ENCODE results near the gene DUSP22.

Gene DUSP22

GRCh38 chr6:353642-354614, 61.6 kb downstream of the DUSP22 start:
- DNase-seq: no peak

- DNase-seq: no peak
These were observed 62.5 kb downstream of the DUSP22 start for GRCh38 chr6:354631-355280.

- DNase-seq: no peak
These were observed 63.3 kb downstream of the DUSP22 start for GRCh38 chr6:355373-356208.

GRCh38 chr6:356828-357251, 64.6 kb downstream of the DUSP22 start:
- DNase-seq: no peak

GRCh38 chr6:357261-357790, 65.0 kb downstream of the DUSP22 start:
- no peak for DNase-seq

- no peak for DNase-seq
These were observed 65.6 kb downstream of the DUSP22 start for GRCh38 chr6:357791-358341.

- no peak for DNase-seq
These were observed 66.1 kb downstream of the DUSP22 start for GRCh38 chr6:358432-358831.

GRCh38 chr6:358847-359246, 66.6 kb downstream of the DUSP22 start:
- DNase-seq: no peak

- no peak for DNase-seq
These were observed 67.2 kb downstream of the DUSP22 start for GRCh38 chr6:359261-360035.

- no peak for DNase-seq
These were observed 68.1 kb downstream of the DUSP22 start for GRCh38 chr6:360349-360748.

GRCh38 chr6:360764-361373, 68.6 kb downstream of the DUSP22 start:
- DNase-seq: no peak

GRCh38 chr6:361411-362132, 69.3 kb downstream of the DUSP22 start:
- no peak for DNase-seq

GRCh38 chr6:362231-362923, 70.1 kb downstream of the DUSP22 start:
- DNase-seq: no peak

- DNase-seq: no peak
These were observed 70.6 kb downstream of the DUSP22 start for GRCh38 chr6:362924-363249.

GRCh38 chr6:363291-363690, 71.0 kb downstream of the DUSP22 start:
- no peak for DNase-seq

GRCh38 chr6:363909-364308, 71.6 kb downstream of the DUSP22 start:
- DNase-seq: no peak

GRCh38 chr6:364609-365540, 72.6 kb downstream of the DUSP22 start:
- no peak for DNase-seq

GRCh38 chr6:365835-366234, 73.5 kb downstream of the DUSP22 start:
- no peak for DNase-seq
